ENCODE results near the gene OPCML. TPM values are rescaled to one million over a fixed set of nuclear protein-coding genes. Genes with fewer than 3 reads are reported as not detected.

Gene OPCML
- total RNA-seq, 1 experiment from 2014 or later: 0.10 TPM

- DNase-seq (ENCODE audit: extremely low read depth, low read depth): no peak
Observed at GRCh38 chr11:133381761-133382130, 150.6 kb downstream of the OPCML start.

GRCh38 chr11:133366147-133366546 lies 166.2 kb downstream of the OPCML start:
- no peak for DNase-seq (ENCODE audit: extremely low read depth, low read depth)

- DNase-seq (ENCODE audit: extremely low read depth, low read depth): no peak
Observed at GRCh38 chr11:133362916-133363315, 169.4 kb downstream of the OPCML start.

- no peak for DNase-seq (ENCODE audit: extremely low read depth, low read depth)
Observed at GRCh38 chr11:133362156-133362555, 170.1 kb downstream of the OPCML start.

- DNase-seq (ENCODE audit: extremely low read depth, low read depth): no peak
Observed at GRCh38 chr11:133361689-133361994, 170.7 kb downstream of the OPCML start.

- no peak for DNase-seq (ENCODE audit: extremely low read depth, low read depth)
Observed at GRCh38 chr11:133360860-133361688, 171.2 kb downstream of the OPCML start.

GRCh38 chr11:133355095-133355494 lies 177.2 kb downstream of the OPCML start:
- no peak for DNase-seq (ENCODE audit: extremely low read depth, low read depth)

- no peak for DNase-seq (ENCODE audit: extremely low read depth, low read depth)
Observed at GRCh38 chr11:133354069-133354468, 178.2 kb downstream of the OPCML start.

GRCh38 chr11:133350045-133350444 lies 182.3 kb downstream of the OPCML start:
- no peak for DNase-seq (ENCODE audit: extremely low read depth, low read depth)

GRCh38 chr11:133347988-133348387 lies 184.3 kb downstream of the OPCML start:
- DNase-seq (ENCODE audit: extremely low read depth, low read depth): no peak

GRCh38 chr11:133346137-133346536 lies 186.2 kb downstream of the OPCML start:
- DNase-seq (ENCODE audit: extremely low read depth, low read depth): no peak

- no peak for DNase-seq (ENCODE audit: extremely low read depth, low read depth)
Observed at GRCh38 chr11:133343951-133344350, 188.3 kb downstream of the OPCML start.

GRCh38 chr11:133339495-133340140 lies 192.7 kb downstream of the OPCML start:
- no peak for DNase-seq (ENCODE audit: extremely low read depth, low read depth)

- no peak for DNase-seq (ENCODE audit: extremely low read depth, low read depth)
Observed at GRCh38 chr11:133338588-133338987, 193.7 kb downstream of the OPCML start.

GRCh38 chr11:133337951-133338418 lies 194.3 kb downstream of the OPCML start:
- no peak for DNase-seq (ENCODE audit: extremely low read depth, low read depth)

GRCh38 chr11:133337193-133337592 lies 195.1 kb downstream of the OPCML start:
- DNase-seq (ENCODE audit: extremely low read depth, low read depth): no peak

- DNase-seq (ENCODE audit: extremely low read depth, low read depth): no peak
Observed at GRCh38 chr11:133331031-133331430, 201.3 kb downstream of the OPCML start.

- DNase-seq (ENCODE audit: extremely low read depth, low read depth): no peak
Observed at GRCh38 chr11:133326849-133327248, 205.5 kb downstream of the OPCML start.

GRCh38 chr11:133326332-133326731 lies 206.0 kb downstream of the OPCML start:
- DNase-seq (ENCODE audit: extremely low read depth, low read depth): no peak

- no peak for DNase-seq (ENCODE audit: extremely low read depth, low read depth)
Observed at GRCh38 chr11:133325711-133326110, 206.6 kb downstream of the OPCML start.

- DNase-seq (ENCODE audit: extremely low read depth, low read depth): no peak
Observed at GRCh38 chr11:133323354-133323753, 208.9 kb downstream of the OPCML start.

GRCh38 chr11:133318221-133318620 lies 214.1 kb downstream of the OPCML start:
- DNase-seq (ENCODE audit: extremely low read depth, low read depth): no peak
